HG03025 (cell line): ENCODE measurements around the gene IPO11.
"Not testable (repeated sequence)": the region's sequence is repeated elsewhere in the genome, so short reads cannot be mapped to it uniquely, and the experiment has no call there.

ENCODE experiments used
- ATAC-seq: cut with Tn5 transposase; IDR thresholded peaks from one replicate; pipeline ENCODE4 v1.9.1; 2021; ENCODE audit warnings: mild to moderate bottlenecking, moderate library complexity; ENCODE audit not compliant: unreplicated experiment, low FRiP score

The IPO11 gene

DNA sequence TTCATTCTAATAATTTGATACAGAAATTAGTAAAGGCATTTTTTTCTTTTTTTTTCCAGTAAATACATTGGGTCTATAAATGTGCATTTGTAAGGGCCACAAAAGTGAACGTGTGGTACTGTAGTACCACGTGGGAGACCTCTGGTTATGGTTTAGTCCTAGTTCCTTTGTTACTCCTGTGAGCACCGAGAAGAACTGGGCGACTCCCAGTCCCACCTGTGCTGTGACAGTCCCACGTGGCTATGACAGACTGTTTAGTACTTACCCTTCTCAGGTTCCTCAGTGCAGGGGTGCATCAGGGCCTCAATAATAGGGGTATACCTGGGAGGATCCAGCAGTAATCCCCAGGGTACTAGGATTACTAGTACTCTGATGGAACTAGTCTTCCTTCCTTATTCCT is 215.3 kb downstream of the IPO11 start:
- no peak for ATAC-seq

DNA sequence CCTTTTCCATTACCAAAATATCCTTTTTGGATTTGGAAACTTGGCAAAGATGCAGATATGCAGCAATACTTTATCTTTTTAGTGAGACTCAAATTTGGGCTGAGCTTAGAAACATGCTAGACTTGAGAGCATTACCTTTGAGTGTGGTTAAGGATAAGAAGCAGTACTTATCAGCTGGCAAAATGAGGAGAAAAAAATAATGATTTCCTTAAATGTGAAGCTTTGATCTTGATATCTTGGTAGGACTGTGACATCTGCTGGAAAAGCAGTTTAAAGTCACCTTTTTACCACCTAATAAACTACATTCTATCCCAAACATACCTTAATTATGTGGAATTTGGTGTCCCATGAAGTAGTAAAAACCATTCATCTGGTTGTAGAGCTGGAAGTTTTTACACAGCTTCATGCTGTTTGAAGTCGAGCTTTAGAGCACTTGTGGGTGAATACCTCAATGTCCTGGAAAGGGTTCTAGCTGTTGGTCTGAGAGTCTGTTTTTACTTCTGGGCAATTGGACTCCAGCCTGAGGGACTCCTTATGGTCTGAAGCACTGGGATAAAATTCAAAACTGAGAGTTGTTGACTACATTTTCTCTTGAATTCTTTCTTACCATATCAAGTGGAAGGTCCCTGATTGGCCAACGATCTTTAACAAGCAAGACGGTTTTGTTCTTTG is 219.5 kb downstream of the IPO11 start:
- no peak for ATAC-seq

DNA sequence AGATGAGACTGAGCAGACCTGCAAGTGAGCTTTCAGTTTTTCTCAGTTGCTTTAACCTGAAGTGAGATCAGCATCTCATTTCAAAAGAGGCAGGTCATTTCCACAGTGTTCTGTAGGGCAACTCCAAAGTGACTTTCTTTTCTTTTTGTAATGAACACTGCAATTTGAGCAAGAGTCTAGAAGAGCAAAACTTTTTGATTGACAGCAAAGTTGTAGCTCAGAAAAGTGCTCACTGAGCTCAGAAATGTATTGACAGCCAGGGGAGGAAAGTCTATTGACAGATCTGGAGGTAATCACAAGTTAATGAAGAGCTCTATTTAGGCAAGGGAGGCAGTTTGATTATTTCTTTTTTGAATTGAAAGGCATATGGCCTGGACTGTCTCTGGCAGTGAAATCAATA is 220.7 kb downstream of the IPO11 start:
- ATAC-seq: no peak

DNA sequence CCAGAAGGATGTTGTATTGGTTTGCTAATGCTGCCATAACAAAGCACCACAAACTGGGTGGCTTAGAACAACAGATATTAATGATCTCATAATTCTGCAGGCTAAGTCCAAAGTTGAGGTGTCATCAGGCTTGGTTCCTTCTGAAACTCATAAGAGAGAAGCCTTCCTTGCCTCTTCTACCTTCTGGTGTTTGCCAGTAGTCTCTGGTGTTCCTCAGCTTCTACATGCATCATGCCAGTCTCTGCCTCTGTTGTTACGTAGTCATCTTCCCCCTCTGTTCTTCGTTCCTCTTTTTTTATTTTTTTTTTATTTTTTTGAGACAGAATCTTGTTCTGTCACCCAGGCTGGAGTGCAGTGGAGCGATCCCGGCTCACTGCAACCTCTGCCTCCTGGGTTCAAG is 227.9 kb downstream of the IPO11 start:
- ATAC-seq: no peak

DNA sequence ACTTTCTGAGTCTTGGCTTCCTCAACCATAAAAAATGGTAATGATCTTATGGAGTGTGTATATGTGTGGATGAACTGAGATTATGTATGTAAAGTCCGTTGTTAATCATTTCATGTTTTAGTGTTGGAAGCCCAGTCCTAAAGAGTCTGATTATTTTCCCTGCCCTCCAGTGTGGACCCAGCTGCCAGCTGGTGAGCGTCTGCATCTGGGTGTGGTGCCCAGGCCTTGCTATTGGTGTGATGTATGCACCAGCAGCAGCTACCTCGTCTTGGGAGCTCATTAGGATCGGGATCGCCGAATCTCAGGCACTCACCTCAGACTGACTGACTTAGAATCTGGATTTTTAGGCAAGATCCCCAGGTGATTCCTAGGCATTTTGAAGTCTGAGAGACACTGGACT is 229.9 kb downstream of the IPO11 start:
- no peak for ATAC-seq

DNA sequence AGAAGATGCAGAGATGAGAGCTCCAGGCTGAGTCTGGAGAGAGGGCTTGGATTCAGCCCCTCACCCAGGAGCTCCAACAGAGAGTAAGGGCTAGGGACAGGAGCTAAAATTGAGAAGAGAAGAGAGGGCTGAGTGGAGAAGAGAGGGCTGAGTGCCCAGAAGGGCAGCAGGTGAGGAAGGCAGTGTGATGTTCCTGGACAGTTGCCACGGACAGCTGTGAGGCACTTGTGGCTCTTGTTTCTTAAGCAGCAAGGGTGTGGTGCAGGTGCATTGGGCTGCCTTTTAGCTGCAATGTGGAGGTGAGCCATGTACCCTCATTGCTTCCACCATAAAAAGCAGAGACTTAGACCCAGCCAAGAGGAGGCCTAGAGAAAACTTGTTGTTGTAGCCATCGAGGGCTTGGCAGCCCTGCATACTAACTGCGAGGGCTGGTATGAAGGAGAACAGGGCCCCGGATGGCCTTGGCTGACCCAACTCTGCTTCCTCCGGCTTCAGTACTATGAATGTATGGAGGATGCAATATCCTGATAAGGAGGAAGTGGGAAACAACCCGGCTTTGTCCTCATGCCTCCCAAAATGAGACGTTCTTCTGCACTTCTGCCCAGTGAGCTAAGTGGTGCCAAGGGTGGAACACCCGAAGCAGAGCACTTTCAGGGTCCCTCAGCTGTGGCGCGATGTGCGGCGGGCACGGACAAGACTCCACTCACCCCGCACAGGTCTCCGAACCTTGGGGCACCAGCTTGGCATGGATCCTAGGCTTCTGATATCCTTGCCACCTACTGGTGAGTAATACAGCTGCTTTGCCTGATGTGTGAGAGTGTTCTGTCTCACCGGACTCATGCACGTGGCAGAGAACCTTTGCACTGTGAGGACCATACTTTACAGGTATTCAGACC is 231.2 kb downstream of the IPO11 start:
- no peak for ATAC-seq

DNA sequence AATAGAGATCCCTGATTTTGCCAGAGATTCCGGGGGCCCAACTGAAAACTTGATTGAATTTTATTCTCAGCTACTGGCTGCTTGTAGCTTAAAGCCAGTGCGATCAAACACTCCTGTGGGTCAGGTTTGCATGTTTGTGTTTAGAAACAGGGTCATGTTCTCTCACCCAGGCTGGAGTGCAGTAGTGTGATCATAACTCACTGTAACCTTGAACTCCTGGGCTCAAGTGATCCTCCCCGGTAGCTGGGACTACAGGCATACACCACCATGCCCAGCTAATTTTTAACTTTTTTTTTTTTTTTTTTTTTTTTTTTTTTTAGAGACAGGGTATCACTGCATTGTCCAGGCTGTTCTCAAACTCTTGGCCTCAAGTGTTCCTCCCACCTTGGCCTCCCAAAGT is 232.7 kb downstream of the IPO11 start:
- ATAC-seq: no peak

DNA sequence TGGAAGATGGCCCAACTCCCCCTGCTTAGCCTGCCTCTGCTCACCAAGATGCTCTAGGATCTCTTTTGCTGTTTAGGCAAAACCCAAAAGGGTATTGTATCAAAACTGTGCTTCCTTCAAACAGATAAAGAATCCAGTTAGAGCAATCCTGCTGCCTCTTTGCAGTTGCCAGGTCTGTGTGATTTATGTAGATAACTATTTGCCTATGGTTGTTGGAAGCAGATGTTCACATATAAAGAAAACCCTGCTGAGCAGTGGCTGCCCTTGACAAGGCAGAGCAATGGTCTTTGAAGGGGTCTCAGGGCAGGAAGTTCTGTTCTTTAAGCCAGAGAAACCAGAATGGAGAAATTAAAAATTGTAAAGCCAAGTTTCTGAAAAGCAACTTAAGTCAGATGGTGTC is 234.7 kb downstream of the IPO11 start:
- no peak for ATAC-seq

DNA sequence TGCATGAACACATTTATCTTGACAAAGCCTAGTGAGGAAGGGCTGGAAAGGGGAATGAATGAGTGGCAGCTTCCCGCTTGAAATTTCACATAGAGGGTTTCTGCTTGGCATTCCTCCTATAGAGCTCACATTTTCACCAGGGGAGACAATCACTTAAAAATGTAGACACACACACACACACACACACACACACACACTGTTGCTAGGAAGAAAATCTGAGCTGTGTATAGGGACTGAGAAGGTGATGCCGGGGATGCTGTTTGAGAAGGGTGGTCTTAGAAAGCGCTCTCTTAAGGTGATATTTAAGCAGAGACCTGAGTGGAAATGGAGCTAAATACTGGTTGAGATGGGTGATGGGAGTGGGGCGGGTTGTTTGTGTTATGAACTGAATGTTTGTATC is 236.5 kb downstream of the IPO11 start:
- no peak for ATAC-seq

DNA sequence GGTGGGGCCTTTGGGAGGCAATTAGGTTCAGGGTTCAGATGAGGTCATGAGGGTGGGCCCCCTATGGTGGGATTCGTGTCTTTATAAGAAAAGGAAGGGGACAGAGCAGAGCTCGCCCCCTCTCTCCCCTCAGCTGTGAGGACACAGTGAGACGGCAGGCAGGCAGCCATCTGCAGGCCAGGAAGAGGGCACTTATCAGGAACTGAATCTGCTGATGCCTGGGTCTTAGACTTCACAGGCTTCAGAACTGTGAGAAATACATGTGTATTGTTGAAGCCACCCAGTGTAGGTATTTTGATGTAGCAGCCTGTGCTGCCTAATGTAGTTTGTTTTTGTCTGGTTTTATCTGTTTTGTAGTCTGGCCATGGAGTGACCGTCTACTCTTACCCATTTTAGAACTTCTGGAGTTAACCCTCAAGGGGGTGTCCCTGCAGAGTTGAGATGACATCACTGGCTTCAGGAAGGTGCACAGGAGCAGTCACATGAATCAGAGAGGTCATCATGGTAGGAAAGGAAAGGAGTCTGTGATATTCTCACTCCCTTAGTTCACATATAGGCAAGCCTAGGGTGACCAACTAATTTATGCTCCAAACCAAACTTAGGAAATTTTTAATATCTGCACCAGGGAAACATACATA is 237.0 kb downstream of the IPO11 start:
- no peak for ATAC-seq

DNA sequence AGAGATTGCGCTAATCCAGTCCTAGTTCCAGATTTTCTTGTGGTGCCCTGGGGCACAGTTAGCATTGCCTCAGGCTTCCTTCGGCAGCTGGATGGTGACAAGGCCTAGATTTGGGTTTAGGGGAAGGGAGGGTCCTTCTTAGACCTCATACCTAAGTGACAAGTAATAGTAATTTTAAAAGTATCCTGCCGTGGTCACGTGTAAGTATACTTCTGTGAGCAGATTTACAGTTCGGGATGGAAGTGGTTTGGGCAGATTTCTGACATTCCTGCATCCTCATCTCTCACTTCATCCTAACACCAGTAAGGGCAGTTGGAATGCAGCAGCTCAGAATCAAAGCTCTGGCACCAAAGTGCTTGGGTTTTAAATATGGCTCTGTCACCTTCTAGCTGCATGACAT is 237.6 kb downstream of the IPO11 start:
- no peak for ATAC-seq

DNA sequence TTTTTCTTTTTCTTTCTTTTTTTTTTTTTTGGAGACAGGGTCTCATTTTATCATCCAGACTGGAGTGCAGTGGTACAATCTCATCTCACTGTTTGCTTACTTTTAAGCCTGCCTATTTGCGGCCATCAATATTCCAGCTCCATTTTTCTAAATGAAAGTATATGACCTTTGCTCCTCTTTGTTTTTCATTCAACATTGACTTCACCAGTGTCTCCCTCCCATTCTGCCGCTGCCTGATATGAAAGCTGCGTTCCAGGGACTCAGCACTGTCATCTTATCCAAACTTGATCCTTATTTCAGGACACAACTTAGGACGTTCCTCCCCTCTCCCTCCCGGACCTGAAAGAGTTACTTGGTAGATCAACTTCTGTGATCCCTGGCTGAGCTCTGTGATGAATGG is 239.7 kb downstream of the IPO11 start:
- no peak for ATAC-seq

DNA sequence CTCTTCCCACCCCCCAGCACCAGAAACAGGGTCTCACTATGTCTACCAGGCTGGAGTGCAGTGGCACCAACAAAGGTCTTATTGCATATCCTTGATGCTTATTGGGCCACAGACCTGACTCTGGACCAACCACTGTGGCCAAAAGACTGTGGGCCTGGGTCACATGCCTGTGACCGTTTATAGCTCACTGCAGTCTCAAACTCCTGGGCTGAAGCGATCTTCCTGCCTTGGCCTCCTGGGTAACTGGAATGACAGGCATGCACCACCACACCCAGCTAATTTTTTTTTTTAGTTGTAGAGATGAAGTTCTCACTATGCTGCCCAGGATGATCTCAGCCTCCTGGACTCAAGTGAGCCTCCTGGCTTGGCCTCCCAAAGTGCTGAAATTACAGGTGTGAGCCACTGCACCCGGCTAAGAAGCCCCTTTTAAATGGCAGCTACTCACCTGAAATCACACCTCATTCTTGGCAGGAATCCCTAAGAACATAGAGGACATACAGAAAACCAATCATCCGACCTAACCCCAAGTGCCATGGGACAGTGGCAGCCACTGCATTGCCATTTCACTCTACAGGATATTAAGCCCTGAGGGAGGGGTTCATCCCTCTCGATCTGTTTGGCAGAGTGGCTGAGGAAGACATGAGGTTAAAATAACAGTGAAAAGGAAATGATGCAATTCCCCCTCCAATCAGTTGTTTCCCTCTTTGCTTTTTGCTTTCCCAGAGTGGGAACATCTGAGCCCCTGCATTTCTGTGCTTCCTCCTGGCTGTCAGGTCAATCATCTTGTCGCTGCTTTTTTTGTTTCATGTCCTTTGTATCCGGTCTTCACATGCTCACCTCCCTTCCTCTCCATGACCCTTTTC is 240.7 kb downstream of the IPO11 start:
- no peak for ATAC-seq

DNA sequence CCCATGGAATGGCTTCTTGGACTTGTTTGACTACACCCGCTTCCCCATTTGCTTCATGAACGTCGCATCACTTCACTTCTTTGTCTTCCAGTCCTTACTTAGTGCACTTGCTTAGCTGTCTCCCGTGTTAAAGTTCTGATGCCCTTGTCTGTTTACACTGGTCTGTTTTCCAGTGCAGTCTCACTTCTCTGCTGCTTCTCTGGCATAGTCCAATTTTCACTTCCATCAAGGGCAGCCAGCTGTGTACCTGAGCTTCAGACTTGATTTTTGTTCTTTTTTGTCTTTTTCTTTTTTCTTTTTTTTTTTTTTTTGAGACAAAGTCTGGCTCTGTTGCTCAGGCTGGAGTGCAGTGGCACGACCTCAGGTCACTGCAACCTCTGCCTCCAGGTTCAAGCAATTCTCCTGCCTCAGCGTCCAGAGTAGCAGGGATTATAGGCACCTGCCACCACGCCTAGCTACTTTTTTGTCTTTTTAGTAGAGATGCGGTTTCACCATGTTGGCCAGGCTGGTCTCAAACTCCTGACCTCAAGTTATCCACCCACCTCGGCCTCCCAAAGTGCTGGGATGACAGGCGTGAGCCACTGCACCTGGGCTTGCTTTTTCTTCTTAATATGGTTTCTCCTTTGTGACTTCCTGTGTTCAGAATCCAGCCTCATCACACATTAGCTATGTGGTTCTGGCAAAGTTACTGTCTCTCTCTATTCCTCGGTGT is 241.5 kb downstream of the IPO11 start:
- no peak for ATAC-seq

DNA sequence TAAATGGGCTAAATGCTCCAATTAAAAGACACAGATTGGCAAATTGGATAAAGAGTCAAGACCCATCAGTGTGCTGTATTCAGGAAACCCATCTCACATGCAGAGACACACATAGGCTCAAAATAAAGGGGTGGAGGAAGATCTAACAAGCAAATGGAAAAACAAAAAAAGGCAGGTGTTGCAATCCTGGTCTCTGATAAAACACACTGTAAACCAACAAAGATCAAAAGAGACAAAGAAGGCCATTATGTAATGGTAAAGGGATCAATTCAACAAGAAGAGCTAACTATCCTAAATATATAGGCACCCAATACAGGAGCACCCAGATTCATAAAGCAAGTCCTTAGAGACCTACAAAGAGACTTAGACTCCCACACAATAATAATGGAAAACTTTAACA is 245.2 kb downstream of the IPO11 start:
- ATAC-seq: not testable (repeated sequence)

DNA sequence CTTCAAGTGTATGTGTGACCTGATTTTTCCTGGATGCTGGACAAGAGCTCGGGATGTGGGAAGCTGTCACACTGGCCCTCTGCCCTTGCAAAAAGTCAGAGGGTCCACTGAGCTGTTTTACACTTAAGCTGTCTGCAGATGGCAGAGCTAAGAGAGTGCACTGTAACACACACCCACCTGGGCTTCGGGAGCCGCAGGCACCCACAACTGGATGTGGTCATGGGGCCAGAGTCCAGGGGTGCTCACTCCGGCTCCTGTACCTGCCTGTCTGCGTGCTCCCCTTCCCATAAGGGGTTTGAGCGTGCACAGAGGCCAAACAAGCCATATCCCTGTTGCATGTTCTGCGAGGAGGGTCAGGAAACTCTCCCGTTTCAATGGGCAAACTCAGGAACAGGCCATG is 248.6 kb downstream of the IPO11 start:
- no peak for ATAC-seq

DNA sequence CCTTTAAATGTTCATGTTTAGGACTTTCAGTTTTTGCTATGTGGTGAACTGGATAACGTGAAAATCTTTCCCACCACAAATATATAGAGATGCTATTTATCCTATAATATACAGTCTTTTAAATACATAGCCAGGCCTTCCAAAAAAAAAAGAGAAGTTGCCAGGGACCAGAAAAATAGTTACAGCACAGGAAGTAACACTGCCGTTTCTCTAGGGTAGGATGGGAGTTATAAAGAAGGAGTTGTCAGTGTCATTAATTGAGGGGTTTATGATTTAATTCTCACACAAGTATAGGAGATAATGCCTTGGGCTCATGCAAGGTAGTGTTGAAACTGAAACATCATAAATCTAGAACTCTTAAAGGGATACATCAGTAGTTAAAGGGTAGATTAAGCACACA is 250.0 kb downstream of the IPO11 start:
- ATAC-seq: no peak

DNA sequence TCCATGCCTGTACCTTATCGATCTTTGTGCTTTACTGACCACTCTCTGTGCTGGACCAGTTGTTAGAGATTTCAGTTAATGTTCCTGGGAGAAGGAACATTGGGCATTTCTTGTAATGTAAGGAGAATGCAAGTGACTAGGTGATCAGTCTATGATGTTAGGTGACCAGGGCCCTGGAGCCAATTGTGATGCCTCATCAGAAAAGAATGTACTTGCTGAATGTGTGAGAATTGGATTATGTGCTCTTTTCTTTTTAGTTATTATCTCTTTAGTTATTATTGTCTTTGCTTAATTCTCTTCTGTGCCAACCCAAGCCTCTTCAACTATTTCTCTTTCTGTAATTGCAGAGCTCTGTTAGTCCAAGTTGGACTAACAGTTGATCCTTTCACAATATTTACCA is 258.9 kb downstream of the IPO11 start:
- ATAC-seq: no peak

DNA sequence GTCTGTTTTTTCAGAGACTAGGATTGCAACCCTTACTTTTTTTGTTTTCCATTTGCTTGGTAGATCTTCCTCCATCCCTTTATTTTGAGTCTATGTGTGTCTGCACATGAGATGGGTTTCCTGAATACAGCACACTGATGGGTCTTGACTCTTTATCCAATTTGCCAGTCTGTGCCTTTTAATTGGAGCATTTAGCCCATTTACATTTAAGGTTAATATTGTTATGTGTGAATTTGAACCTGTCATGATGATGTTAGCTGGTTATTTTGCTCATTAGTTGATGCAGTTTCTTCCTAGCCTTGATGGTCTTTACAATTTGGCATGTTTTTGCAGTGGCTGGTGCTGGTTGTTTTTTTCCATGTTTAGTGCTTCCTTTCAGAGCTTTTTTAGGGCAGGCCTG is 264.0 kb downstream of the IPO11 start:
- not testable (repeated sequence) for ATAC-seq
